Measurements from ENCODE around the gene SSR4.

The SSR4 gene

DNA sequence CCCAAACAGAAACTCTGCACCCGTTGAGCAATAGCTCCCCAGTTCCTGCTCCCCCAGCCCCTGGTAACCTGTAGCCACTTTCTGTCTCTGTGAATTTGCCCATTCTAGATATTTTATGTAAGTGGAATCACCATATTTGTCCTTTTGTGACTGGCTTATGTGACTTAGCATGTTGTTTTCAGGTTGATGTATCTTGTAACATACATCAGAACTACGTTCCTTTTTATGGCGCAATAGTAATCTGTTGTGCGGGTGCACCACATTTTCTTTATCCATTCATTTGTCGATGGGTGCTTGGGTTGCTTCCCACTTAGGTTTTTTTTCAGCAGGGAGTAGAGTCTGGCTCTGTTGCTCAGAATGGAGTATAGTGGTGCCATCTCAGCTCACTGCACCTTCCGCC is 42.5 kb downstream of the SSR4 start:
- Histone ChIP-seq H3K4me3 (replicated peaks; ENCODE audit: insufficient read depth, low read length) (no peak overlapping the region), H3K27me3 (ENCODE audit: insufficient read depth, poor library complexity, severe bottlenecking) (no peaks in the 10 kb centered on the region), H3K27ac (replicated peaks) (no peak overlapping the region)
- DNase-seq (ENCODE audit: low read depth in 1 of 2, low spot score in 1 of 2), result no peak
- TF ChIP-seq, protein P1, sequence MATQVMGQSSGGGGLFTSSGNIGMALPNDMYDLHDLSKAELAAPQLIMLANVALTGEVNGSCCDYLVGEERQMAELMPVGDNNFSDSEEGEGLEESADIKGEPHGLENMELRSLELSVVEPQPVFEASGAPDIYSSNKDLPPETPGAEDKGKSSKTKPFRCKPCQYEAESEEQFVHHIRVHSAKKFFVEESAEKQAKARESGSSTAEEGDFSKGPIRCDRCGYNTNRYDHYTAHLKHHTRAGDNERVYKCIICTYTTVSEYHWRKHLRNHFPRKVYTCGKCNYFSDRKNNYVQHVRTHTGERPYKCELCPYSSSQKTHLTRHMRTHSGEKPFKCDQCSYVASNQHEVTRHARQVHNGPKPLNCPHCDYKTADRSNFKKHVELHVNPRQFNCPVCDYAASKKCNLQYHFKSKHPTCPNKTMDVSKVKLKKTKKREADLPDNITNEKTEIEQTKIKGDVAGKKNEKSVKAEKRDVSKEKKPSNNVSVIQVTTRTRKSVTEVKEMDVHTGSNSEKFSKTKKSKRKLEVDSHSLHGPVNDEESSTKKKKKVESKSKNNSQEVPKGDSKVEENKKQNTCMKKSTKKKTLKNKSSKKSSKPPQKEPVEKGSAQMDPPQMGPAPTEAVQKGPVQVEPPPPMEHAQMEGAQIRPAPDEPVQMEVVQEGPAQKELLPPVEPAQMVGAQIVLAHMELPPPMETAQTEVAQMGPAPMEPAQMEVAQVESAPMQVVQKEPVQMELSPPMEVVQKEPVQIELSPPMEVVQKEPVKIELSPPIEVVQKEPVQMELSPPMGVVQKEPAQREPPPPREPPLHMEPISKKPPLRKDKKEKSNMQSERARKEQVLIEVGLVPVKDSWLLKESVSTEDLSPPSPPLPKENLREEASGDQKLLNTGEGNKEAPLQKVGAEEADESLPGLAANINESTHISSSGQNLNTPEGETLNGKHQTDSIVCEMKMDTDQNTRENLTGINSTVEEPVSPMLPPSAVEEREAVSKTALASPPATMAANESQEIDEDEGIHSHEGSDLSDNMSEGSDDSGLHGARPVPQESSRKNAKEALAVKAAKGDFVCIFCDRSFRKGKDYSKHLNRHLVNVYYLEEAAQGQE (IDR thresholded peaks at IDR 0.05; ENCODE audit: insufficient replicate concordance, low read depth), result no peak
- TF ChIP-seq SPI1 (IDR thresholded peaks at IDR 0.05; ENCODE audit: borderline replicate concordance, low read depth) (no peak), POLR2AphosphoS5 (IDR thresholded peaks at IDR 0.05; ENCODE audit: low read depth) (no peak), GABPA (IDR thresholded peaks at IDR 0.05; ENCODE audit: low read depth) (no peak)
- TF ChIP-seq, protein P2, sequence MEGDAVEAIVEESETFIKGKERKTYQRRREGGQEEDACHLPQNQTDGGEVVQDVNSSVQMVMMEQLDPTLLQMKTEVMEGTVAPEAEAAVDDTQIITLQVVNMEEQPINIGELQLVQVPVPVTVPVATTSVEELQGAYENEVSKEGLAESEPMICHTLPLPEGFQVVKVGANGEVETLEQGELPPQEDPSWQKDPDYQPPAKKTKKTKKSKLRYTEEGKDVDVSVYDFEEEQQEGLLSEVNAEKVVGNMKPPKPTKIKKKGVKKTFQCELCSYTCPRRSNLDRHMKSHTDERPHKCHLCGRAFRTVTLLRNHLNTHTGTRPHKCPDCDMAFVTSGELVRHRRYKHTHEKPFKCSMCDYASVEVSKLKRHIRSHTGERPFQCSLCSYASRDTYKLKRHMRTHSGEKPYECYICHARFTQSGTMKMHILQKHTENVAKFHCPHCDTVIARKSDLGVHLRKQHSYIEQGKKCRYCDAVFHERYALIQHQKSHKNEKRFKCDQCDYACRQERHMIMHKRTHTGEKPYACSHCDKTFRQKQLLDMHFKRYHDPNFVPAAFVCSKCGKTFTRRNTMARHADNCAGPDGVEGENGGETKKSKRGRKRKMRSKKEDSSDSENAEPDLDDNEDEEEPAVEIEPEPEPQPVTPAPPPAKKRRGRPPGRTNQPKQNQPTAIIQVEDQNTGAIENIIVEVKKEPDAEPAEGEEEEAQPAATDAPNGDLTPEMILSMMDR (IDR thresholded peaks at IDR 0.05; ENCODE audit: insufficient read depth, low read length), result no peak

GRCh38 chrX:153844509-153845082 is 50.1 kb downstream of the SSR4 start:
- no peak for DNase-seq (ENCODE audit: low read depth in 1 of 2, low spot score in 1 of 2)
- Histone ChIP-seq H3K4me3 (replicated peaks; ENCODE audit: insufficient read depth, low read length) (no peak overlapping the region), H3K27me3 (ENCODE audit: insufficient read depth, poor library complexity, severe bottlenecking) (peaks cover 4% of the 10 kb centered on the region), H3K27ac (replicated peaks) (no peak overlapping the region)
- TF ChIP-seq POLR2AphosphoS5 (IDR thresholded peaks at IDR 0.05; ENCODE audit: low read depth) (no peak), SPI1 (IDR thresholded peaks at IDR 0.05; ENCODE audit: borderline replicate concordance, low read depth) (no peak)
- TF ChIP-seq, protein P2 (IDR thresholded peaks at IDR 0.05; ENCODE audit: insufficient read depth, low read length), result no peak

DNA sequence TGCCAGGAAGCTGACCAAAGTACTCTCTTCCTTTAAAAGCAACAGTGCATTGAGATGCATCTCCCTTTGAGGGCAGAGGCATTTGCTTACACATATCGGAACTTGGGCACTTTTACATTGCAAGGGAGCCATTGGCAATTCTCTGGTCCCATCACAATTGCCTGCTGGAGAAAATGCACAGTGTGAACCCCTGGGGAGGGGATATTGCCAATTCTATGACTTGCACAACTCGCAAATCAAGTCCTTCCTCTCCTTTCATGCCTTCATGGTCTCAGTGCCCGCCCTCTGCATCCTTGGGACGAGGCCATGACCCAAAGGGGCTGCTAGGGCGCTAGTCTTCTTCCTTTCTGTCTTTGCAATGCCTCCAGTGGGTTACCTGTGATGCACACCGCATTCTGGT is 50.7 kb downstream of the SSR4 start:
- Histone ChIP-seq H3K27me3 (ENCODE audit: insufficient read depth, poor library complexity, severe bottlenecking) (peaks cover 4% of the 10 kb centered on the region), H3K4me3 (replicated peaks; ENCODE audit: insufficient read depth, low read length) (no peak overlapping the region), H3K27ac (replicated peaks) (no peak overlapping the region)
- TF ChIP-seq, protein P2 (IDR thresholded peaks at IDR 0.05; ENCODE audit: insufficient read depth, low read length), result no peak
- TF ChIP-seq POLR2AphosphoS5 (IDR thresholded peaks at IDR 0.05; ENCODE audit: low read depth), result no peak
- DNase-seq (ENCODE audit: low read depth in 1 of 2, low spot score in 1 of 2), result no peak

DNA sequence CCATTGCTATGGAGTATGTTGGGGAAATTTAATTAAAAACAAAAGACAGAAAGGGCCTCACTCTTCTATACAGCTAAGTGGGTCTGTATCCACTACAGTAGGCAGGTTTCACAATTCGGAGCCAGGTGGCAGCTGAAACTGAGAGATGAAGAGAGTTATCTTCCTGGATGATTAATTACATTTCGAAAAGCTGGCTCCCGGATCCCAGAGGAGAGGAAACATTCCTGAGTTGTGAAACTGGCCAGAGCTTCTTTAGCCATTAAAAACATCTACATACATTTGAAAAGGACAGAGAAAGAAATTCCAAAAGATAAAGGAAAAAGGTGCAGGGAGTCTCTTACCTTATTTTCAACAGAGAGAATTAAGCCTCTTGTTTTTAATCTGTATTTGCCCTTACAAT is 51.4 kb downstream of the SSR4 start:
- Histone ChIP-seq H3K27ac (replicated peaks) (no peak overlapping the region), H3K27me3 (ENCODE audit: insufficient read depth, poor library complexity, severe bottlenecking) (peaks cover 4% of the 10 kb centered on the region), H3K4me3 (replicated peaks; ENCODE audit: insufficient read depth, low read length) (no peak overlapping the region)
- TF ChIP-seq, protein P2 (IDR thresholded peaks at IDR 0.05; ENCODE audit: insufficient read depth, low read length), result no peak
- no peak for TF ChIP-seq POLR2AphosphoS5 (IDR thresholded peaks at IDR 0.05; ENCODE audit: low read depth)
- no peak for DNase-seq (ENCODE audit: low read depth in 1 of 2, low spot score in 1 of 2)
